Activated naive CD4-positive, alpha-beta T cell treated with anti-CD3 and anti-CD28 coated beads, Interleukin-2, amount 10 ng/mL, durations not matched to agents 5 hours and 36 hours (primary cell): ENCODE measurements around the gene CEP290. TPM values are rescaled to one million over a fixed set of nuclear protein-coding genes. Genes with fewer than 3 reads are reported as not detected.

Experiments used
- total RNA-seq, 2 experiments: library from RNA; stranded (reverse); gene quantifications; one replicate each; pipeline ENCODE4 v1.2.3, GENCODE V29; 2021

Gene CEP290
- total RNA-seq = 10 to 100 TPM; 11.4 to 11.8 TPM

GRCh38 chr12:88141774-88142609, at the start of gene CEP290, which contains the start of gene TMTC3:
TSS of gene CEP290 (minus strand) at chr12:88142088. CDS start at chr12:88141307, 781 bp downstream.
TSS of gene TMTC3 (plus strand) at chr12:88142307. CDS start at chr12:88148316, 6,009 bp downstream.

GRCh38 chr12:88029093-88029665, 112.7 kb downstream of the CEP290 start, which contains the start of gene C12orf50:
TSS of gene C12orf50 (minus strand) at chr12:88029401. CDS start at chr12:88026962, 2,439 bp downstream.

Other genes with a start within 250 kb of the CEP290 start
- gene C12orf50, start 112.7 kb downstream of the CEP290 start, total RNA-seq = under 1 TPM in 1 of 2 experiments, not detected in 1; 0.10 TPM
- gene TMTC3, start 219 bp upstream of the CEP290 start, total RNA-seq = 1 to 10 TPM; 4.5 to 4.7 TPM